Neural cell (in vitro differentiated cells): ENCODE results near the gene TANGO6. TPM values are rescaled to one million over a fixed set of nuclear protein-coding genes. Genes with fewer than 3 reads are reported as not detected.
"Not testable (repeated sequence)": the region's sequence is repeated elsewhere in the genome, so short reads cannot be mapped to it uniquely, and the experiment has no call there.

ENCODE experiments used
- H2AFZ ChIP-seq: fragments of 200-600, 300-800 bp; sonication (generic), shearing (Covaris generic); 2 replicates; pipeline ENCODE4 v1.6.0; 2014; ENCODE audit warnings: low read depth, mild to moderate bottlenecking, antibody characterized with exemption, low read length, moderate library complexity
- H3F3A ChIP-seq: fragments of 200-600 bp; shearing (Covaris generic); 2 replicates; pipeline ENCODE4 v1.6.1; 2016; ENCODE audit warnings: mild to moderate bottlenecking, moderate library complexity, mixed read lengths, antibody characterized with exemption, low read length; ENCODE audit not compliant: insufficient read depth, poor library complexity, severe bottlenecking
- H3K27ac ChIP-seq: fragments of 200-600, 300-800 bp; sonication (generic), shearing (Covaris generic); 2 replicates; pipeline ENCODE4 v1.5.1; 2014; ENCODE audit warnings: mild to moderate bottlenecking, low read length, moderate library complexity
- H3K27me3 ChIP-seq: fragments of 300-800, 200-600 bp; sonication (generic), shearing (Covaris generic); 2 replicates; pipeline ENCODE4 v1.6.0; 2014; ENCODE audit warnings: mild to moderate bottlenecking, low read depth, low read length, moderate library complexity; ENCODE audit not compliant: insufficient read depth
- H3K36me3 ChIP-seq: fragments of 300-800, 200-600 bp; sonication (generic), shearing (Covaris generic); 2 replicates; pipeline ENCODE4 v1.5.1; 2014; ENCODE audit warnings: mild to moderate bottlenecking, antibody characterized with exemption, low read length, moderate library complexity; ENCODE audit not compliant: insufficient read depth
- H3K4me2 ChIP-seq: fragments of 300-800, 200-600 bp; sonication (generic), shearing (Covaris generic); 2 replicates; pipeline ENCODE4 v1.6.0; 2014; ENCODE audit warnings: mild to moderate bottlenecking, low read length
- H3K4me3 ChIP-seq: fragments of 300-800, 200-600 bp; sonication (generic), shearing (Covaris generic); 2 replicates; pipeline ENCODE4 v1.5.1; 2014; ENCODE audit warnings: mild to moderate bottlenecking, low read length, moderate library complexity
- H3K79me2 ChIP-seq: fragments of 200-600 bp; shearing (Covaris generic); replicated peaks from 2 replicates; pipeline ENCODE4 v1.6.0; 2014; ENCODE audit warnings: mild to moderate bottlenecking, low read length, moderate library complexity; ENCODE audit not compliant: insufficient read depth
- H3K9ac ChIP-seq: fragments of 300-800, 200-600 bp; sonication (generic), shearing (Covaris generic); 2 replicates; pipeline ENCODE4 v1.6.1; 2016; ENCODE audit warnings: mild to moderate bottlenecking, low read length, mixed read lengths
- H3K9me2 ChIP-seq: fragments of 200-600 bp; shearing (Covaris generic); 2 replicates; pipeline ENCODE4 v1.6.1; 2016; ENCODE audit warnings: mild to moderate bottlenecking, low read length, mixed read lengths; ENCODE audit not compliant: insufficient read depth
- H3K9me3 ChIP-seq: fragments of 200-600, 300-800 bp; sonication (generic), shearing (Covaris generic); 2 replicates; pipeline ENCODE4 v1.6.1; 2016; ENCODE audit warnings: mild to moderate bottlenecking, mixed run types, low read length, moderate library complexity, mixed read lengths
- H4K20me1 ChIP-seq: fragments of 200-600 bp; shearing (Covaris generic); 2 replicates; pipeline ENCODE4 v1.6.1; 2016; ENCODE audit warnings: mild to moderate bottlenecking, mixed run types; ENCODE audit not compliant: insufficient read depth
- EP300 ChIP-seq: fragments of 450-650 bp; conservative IDR thresholded peaks from 2 replicates; pipeline ENCODE4 v1.6.1; 2014; ENCODE audit warnings: antibody characterized with exemption, mild to moderate bottlenecking, moderate library complexity; ENCODE audit not compliant: poor library complexity, severe bottlenecking
- EZH2 ChIP-seq: fragments of 200-600, 300-800 bp; shearing (Covaris generic), sonication (generic); IDR thresholded peaks from 2 replicates; pipeline ENCODE4 v1.6.1; 2014; ENCODE audit warnings: antibody characterized with exemption, low read length, borderline replicate concordance, mild to moderate bottlenecking; ENCODE audit not compliant: insufficient read depth, poor library complexity, severe bottlenecking
- MXI1 ChIP-seq: fragments of 450-650 bp; conservative IDR thresholded peaks from 2 replicates; pipeline ENCODE4 v1.6.1; 2014; ENCODE audit warnings: antibody characterized with exemption, mild to moderate bottlenecking; ENCODE audit not compliant: poor library complexity, severe bottlenecking
- POLR2AphosphoS5 ChIP-seq: IDR thresholded peaks from 2 replicates; pipeline ENCODE4 v1.6.1; 2012
- RAD21 ChIP-seq: fragments of 450-650 bp; conservative IDR thresholded peaks from 2 replicates; pipeline ENCODE4 v1.6.1; 2014; ENCODE audit warnings: antibody characterized with exemption, mild to moderate bottlenecking, moderate library complexity
- SMC3 ChIP-seq: fragments of 450-650 bp; conservative IDR thresholded peaks from 2 replicates; pipeline ENCODE4 v1.6.1; 2014; ENCODE audit warnings: antibody characterized with exemption, mild to moderate bottlenecking, moderate library complexity; ENCODE audit not compliant: poor library complexity
- TAF1 ChIP-seq: IDR thresholded peaks from 2 replicates; pipeline ENCODE4 v1.6.1; 2012; ENCODE audit warnings: low read depth
- polyA plus RNA-seq: library from polyadenylated mRNA; depleted of rRNA; stranded (reverse); fragments of >200 nt; gene quantifications from 2 replicates; pipeline ENCODE4 v1.2.3, GENCODE V29; 2014
- TF ChIP-seq, protein P1 (sequence below): IDR thresholded peaks from 2 replicates; pipeline ENCODE4 v1.6.1; 2012; ENCODE audit warnings: borderline replicate concordance
- TF ChIP-seq, protein P2 (sequence below): fragments of 450-650 bp; IDR thresholded peaks from 2 replicates; pipeline ENCODE4 v1.5.1; 2014; ENCODE audit warnings: antibody characterized with exemption, mild to moderate bottlenecking, moderate library complexity; ENCODE audit not compliant: poor library complexity, severe bottlenecking

The TANGO6 gene
- polyA plus RNA-seq, 1 donor from 2014 or later, result 9.5 TPM

DNA sequence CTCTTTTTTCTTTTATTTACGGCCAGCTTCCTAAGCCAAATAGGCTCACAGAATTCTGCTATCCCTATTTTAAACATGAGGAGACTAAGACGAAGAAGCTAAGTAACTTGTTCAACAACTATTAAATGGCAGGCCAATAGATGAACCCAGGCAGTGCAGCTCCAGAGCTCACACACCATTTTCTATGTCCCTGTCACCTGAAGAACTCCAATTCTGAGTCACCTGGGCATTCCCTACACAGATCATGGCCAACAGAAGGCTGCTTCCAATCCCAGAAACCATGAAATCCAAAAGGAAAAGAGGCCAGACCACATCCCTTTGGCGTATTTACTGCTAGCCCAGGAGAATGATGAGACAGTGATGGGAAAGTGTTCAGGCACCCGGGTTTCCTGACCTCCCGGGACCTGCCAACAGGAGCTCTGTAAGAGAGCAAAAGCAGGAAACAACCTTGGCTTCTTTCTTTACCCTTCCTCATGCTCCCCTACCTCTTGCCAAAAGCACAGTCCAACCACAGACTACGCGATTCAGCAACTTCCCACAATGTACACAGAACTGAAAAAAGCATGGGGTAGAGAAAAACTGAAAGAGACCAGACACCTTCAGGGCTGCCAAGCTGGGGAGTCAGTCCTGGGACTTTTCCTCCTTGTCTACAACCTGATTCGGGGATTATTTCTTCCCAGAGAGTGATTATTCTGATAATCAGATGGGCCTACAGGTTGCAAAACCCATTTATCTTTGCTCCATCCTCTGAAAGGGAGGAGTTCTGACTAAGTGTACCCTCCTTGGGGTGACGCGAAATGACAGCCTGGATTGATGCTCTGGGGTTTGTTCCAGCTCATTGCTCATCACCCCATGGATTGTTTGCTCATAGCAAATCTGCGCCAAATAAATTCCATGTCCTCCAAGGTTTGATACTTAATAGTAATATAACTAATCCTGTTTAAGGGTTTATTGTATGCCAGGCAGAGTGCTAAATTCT is 214.4 kb downstream of the TANGO6 start:
- Histone ChIP-seq H3K4me3 (no peak overlapping the region), H3K36me3 (no peaks in the 10 kb centered on the region), H3K9ac (no peak overlapping the region), H3K4me2 (no peak overlapping the region), H3K9me3 (no peaks in the 10 kb centered on the region), H3K9me2 (no peaks in the 10 kb centered on the region), H4K20me1 (no peaks in the 10 kb centered on the region), H3K27ac (no peak overlapping the region), H3F3A (no peaks in the 10 kb centered on the region), H3K27me3 (no peaks in the 10 kb centered on the region), H3K79me2 (no peaks in the 10 kb centered on the region), H2AFZ (no peak overlapping the region)
- TF ChIP-seq EZH2 (no peak), RAD21 (no peak), EP300 (no peak), POLR2AphosphoS5 (no peak), SMC3 (no peak), MXI1 (no peak), TAF1 (no peak)
- TF ChIP-seq, protein P1, sequence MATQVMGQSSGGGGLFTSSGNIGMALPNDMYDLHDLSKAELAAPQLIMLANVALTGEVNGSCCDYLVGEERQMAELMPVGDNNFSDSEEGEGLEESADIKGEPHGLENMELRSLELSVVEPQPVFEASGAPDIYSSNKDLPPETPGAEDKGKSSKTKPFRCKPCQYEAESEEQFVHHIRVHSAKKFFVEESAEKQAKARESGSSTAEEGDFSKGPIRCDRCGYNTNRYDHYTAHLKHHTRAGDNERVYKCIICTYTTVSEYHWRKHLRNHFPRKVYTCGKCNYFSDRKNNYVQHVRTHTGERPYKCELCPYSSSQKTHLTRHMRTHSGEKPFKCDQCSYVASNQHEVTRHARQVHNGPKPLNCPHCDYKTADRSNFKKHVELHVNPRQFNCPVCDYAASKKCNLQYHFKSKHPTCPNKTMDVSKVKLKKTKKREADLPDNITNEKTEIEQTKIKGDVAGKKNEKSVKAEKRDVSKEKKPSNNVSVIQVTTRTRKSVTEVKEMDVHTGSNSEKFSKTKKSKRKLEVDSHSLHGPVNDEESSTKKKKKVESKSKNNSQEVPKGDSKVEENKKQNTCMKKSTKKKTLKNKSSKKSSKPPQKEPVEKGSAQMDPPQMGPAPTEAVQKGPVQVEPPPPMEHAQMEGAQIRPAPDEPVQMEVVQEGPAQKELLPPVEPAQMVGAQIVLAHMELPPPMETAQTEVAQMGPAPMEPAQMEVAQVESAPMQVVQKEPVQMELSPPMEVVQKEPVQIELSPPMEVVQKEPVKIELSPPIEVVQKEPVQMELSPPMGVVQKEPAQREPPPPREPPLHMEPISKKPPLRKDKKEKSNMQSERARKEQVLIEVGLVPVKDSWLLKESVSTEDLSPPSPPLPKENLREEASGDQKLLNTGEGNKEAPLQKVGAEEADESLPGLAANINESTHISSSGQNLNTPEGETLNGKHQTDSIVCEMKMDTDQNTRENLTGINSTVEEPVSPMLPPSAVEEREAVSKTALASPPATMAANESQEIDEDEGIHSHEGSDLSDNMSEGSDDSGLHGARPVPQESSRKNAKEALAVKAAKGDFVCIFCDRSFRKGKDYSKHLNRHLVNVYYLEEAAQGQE, result no peak
- TF ChIP-seq, protein P2, sequence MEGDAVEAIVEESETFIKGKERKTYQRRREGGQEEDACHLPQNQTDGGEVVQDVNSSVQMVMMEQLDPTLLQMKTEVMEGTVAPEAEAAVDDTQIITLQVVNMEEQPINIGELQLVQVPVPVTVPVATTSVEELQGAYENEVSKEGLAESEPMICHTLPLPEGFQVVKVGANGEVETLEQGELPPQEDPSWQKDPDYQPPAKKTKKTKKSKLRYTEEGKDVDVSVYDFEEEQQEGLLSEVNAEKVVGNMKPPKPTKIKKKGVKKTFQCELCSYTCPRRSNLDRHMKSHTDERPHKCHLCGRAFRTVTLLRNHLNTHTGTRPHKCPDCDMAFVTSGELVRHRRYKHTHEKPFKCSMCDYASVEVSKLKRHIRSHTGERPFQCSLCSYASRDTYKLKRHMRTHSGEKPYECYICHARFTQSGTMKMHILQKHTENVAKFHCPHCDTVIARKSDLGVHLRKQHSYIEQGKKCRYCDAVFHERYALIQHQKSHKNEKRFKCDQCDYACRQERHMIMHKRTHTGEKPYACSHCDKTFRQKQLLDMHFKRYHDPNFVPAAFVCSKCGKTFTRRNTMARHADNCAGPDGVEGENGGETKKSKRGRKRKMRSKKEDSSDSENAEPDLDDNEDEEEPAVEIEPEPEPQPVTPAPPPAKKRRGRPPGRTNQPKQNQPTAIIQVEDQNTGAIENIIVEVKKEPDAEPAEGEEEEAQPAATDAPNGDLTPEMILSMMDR, result no peak

DNA sequence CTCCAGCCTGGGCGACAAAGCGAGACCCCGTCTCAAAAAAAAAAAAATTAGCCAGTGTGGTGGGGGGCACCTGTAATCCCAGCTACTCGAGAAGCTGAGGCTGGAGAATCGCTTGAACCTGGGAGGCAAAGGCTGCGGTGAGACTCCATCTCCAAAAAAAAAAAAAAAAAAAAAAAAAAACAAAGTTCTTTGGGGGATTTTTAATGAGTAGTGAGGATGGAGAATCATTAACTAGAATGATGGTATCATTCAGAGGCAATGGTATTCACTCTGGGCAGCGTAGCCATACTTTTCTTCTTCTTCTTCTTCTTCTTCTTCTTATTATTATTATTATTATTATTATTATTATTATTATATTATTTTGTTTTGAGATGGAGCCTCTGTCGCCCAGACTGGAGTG is 220.2 kb downstream of the TANGO6 start:
- H3K27ac ChIP-seq, H3K9ac ChIP-seq, H3K4me3 ChIP-seq, H3K9me3 ChIP-seq, H3F3A ChIP-seq, H3K4me2 ChIP-seq, H3K9me2 ChIP-seq, H4K20me1 ChIP-seq, H2AFZ ChIP-seq, H3K27me3 ChIP-seq, H3K36me3 ChIP-seq, H3K79me2 ChIP-seq: not testable (repeated sequence)
